Measurements from ENCODE around the gene KLRC1.
"Not testable (repeated sequence)": the region's sequence is repeated elsewhere in the genome, so short reads cannot be mapped to it uniquely, and the experiment has no call there.

DNA sequence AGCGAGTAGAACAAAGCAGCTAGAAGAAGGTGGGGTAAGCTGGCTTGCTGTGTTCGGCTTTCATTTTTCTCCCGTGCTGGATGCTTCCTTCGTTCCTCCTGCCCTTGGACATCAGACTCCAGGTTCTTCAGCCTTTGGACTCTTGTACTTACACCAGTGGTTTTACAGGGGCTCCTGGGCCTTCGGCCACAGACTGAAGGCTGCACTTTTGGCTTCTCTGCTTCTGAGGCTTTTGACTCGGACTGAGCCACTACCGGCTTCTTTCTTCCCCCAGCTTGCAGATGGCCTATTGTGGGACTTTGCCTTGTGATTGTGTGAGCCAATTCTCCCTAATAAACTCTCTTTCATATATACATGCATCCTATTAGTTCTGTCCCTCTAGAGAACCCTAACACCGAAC is 27.2 kb downstream of the KLRC1 start:
- not testable (repeated sequence) for TF ChIP-seq SP1, TCF12 (IDR thresholded peaks at IDR 0.05; ENCODE audit: low read depth, low read length)
